HG02840 (cell line): ENCODE data around the gene FARS2.
"Not testable (repeated sequence)": the region's sequence is repeated elsewhere in the genome, so short reads cannot be mapped to it uniquely, and the experiment has no call there.

ENCODE experiments used
- ATAC-seq: cut with Tn5 transposase; IDR thresholded peaks from one replicate; pipeline ENCODE4 v1.9.1; 2021; ENCODE audit warnings: mild to moderate bottlenecking, moderate library complexity, moderate number of reproducible peaks; ENCODE audit not compliant: unreplicated experiment, low FRiP score

The FARS2 gene

GRCh38 chr6:5806406-5806805, 545.1 kb downstream of the FARS2 start:
- not testable (repeated sequence) for ATAC-seq

GRCh38 chr6:5809450-5809849, 548.1 kb downstream of the FARS2 start:
- no peak for ATAC-seq

GRCh38 chr6:5811997-5812396, 550.7 kb downstream of the FARS2 start:
- no peak for ATAC-seq

GRCh38 chr6:5813625-5814027, 552.3 kb downstream of the FARS2 start:
- peak; percentile 65 for ATAC-seq

GRCh38 chr6:5814116-5814515, 552.8 kb downstream of the FARS2 start:
- no peak for ATAC-seq

GRCh38 chr6:5814901-5815300, 553.6 kb downstream of the FARS2 start:
- no peak for ATAC-seq

- no peak for ATAC-seq
Measured at GRCh38 chr6:5817869-5818268, 556.6 kb downstream of the FARS2 start.

GRCh38 chr6:5818959-5819358, 557.6 kb downstream of the FARS2 start:
- ATAC-seq: no peak
